BJ (cell line): ENCODE measurements around the gene ALK. TPM values are rescaled to one million over a fixed set of nuclear protein-coding genes. Genes with fewer than 3 reads are reported as not detected.
A peak's percentile ranks its signal among the peaks of the same experiment; 100 is the strongest.

ENCODE experiments used
- CTCF ChIA-PET: fragments of 350-600 bp; formaldehyde crosslinking; extraction: SDS; loops from one replicate; lab custom pipeline; 2021; ENCODE audit warnings: antibody characterized with exemption, inconsistent platforms; lab: Yijun Ruan, JAX
- POLR2A ChIA-PET: fragments of 300-600 bp; sonication (Branson Sonifier 250); formaldehyde crosslinking; extraction: SDS; loops from one replicate; lab custom pipeline; 2021; ENCODE audit warnings: antibody characterized with exemption; lab: Charles Lee
- DNase-seq: peaks from one replicate; pipeline ENCODE4 v3.0.0-alpha.2; 2011; ENCODE audit warnings: low read depth
- H3K27me3 ChIP-seq: 2 replicates; pipeline ENCODE4 v1.6.0; 2011; ENCODE audit warnings: low read length; ENCODE audit not compliant: control insufficient read depth, insufficient read depth
- H3K36me3 ChIP-seq: 2 replicates; pipeline ENCODE4 v1.5.1; 2011; ENCODE audit warnings: low read length; ENCODE audit not compliant: control insufficient read depth, insufficient read depth
- H3K4me3 ChIP-seq: 2 replicates; pipeline ENCODE4 v1.5.1; 2011; ENCODE audit warnings: low read depth, mild to moderate bottlenecking, control low read depth, low read length
- polyA plus RNA-seq: library from polyadenylated mRNA; depleted of rRNA; stranded (reverse); fragments of >200 nt; gene quantifications from 2 replicates; pipeline ENCODE4 v1.2.3, GENCODE V29; 2011
- TF ChIP-seq, protein P1 (sequence below): IDR thresholded peaks from 2 replicates; pipeline ENCODE4 v1.5.1; 2011; ENCODE audit warnings: low read depth, mild to moderate bottlenecking, control low read depth, inconsistent platforms, low read length, moderate library complexity; ENCODE audit not compliant: insufficient read depth

ALK gene
- polyA plus RNA-seq, 1 experiment, result not detected

DNA sequence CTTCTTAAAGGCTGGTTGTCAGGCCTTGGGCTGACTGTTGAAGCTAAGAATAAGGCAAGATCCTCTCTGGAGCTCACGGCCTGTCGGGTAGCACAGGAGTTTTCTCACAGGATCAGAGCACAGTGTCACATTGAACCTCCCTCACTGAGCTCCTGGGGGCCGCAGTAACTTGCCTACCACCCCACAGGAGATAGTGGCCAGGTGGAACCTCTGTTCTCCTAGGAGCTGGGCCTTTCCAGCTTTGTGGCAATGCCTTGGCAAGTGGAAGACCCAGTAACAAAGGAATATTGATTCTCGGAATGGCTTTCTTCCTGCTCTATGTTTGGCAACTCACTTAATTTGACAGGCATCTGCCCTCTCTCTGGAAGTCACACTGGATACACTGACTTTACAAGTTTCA, 1.2 kb upstream of the ALK start:
- no peak overlapping the region for H3K4me3 ChIP-seq
- H3K36me3 ChIP-seq, result no peaks in the 10 kb centered on the region
- ChIA-PET POLR2A (no interaction called here), CTCF (interaction anchor here (0.7 to 6.0 kb wide), 15 partner anchors 9 to 627 kb away, joined by 3 to 59 read pairs (median 5); no protein-coding TSS in a partner anchor)
- TF ChIP-seq, protein P1, sequence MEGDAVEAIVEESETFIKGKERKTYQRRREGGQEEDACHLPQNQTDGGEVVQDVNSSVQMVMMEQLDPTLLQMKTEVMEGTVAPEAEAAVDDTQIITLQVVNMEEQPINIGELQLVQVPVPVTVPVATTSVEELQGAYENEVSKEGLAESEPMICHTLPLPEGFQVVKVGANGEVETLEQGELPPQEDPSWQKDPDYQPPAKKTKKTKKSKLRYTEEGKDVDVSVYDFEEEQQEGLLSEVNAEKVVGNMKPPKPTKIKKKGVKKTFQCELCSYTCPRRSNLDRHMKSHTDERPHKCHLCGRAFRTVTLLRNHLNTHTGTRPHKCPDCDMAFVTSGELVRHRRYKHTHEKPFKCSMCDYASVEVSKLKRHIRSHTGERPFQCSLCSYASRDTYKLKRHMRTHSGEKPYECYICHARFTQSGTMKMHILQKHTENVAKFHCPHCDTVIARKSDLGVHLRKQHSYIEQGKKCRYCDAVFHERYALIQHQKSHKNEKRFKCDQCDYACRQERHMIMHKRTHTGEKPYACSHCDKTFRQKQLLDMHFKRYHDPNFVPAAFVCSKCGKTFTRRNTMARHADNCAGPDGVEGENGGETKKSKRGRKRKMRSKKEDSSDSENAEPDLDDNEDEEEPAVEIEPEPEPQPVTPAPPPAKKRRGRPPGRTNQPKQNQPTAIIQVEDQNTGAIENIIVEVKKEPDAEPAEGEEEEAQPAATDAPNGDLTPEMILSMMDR, result no peak
- DNase-seq, result no peak
- peaks cover 22% of the 10 kb centered on the region for H3K27me3 ChIP-seq

DNA sequence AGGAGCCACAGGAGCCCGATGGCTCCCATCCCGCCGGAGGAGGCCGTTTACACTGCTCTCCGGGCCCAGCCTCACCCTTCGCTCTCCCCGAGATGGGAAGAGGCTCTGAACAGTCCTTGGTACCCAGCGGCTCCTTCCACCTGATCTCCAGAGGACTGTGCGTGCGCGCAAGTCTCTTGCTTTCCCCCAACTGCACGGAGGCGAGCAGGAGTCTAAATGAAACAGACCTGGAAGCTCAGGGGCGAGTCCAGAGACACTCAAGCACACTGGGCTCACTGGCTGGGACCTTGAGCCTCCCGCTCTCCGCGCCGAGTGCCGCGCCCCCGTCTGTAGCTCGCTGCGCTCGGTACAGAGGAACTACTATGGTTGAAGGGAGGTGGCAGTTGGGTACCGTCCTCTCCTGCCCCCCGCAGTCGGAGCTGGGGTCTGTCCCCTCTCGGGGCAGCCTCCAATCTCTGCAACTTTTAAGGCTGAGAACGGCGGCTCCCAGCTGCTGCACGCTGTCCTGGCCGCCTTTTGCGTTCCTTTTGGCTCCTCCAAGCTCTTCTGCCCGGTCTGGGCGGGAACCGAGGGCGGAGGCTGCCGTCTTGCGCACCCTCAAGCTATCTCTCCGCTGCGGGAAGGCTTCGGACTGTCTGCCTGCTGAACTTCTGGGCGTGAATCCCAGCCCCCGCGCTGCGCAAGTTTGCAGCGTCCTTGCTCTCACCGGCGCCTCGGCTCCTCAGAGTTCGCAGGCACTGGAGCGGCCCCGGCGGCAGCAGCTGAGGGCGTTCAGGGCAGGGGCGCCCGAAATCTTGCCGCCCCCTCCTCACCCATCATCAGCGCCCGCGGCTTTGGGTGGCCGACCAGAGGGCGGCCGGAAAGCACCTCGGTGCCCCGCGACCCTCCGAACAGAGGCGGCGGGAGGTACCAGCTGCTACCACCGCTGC, 491 bp downstream of the ALK start:
- CTCF ChIA-PET, result interaction anchor here (1.1 to 6.0 kb wide), 4 partner anchors 8 to 151 kb away, joined by 3 to 59 read pairs (median 4); no protein-coding TSS in a partner anchor
- H3K36me3 ChIP-seq, result no peaks in the 10 kb centered on the region
- peaks cover 22% of the 10 kb centered on the region for H3K27me3 ChIP-seq
- POLR2A ChIA-PET, result interaction anchor here (0.6 kb wide), 1 partner anchor 792 kb away, joined by 7 read pairs; no protein-coding TSS in a partner anchor
- peak overlapping the region; percentile 32; the same call in 1 of the 2 replicates for H3K4me3 ChIP-seq
- TF ChIP-seq, protein P1, result no peak
- DNase-seq, result no peak

DNA sequence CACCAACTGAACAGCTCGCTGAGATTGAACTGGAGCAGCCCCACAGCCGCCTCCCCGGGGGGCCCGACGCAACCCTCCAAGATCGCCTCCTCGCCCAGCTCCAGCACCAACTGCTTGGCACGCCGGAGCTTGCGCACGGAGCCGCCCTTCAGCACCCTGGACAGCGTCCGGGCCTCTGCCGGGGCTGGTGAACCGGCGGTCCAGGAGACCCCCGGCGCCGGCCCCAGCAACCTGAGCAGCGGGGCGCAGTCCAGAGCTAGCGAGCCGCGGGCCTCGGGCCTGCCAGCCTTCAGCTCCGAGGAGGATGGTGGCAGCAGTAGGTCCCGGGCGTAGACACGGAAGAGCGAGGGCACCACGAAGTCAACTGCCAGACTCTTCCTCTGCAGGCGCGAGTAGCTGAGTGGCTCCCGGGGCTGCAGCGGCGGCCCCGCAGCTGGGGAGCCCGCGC, 1.2 kb downstream of the ALK start:
- CTCF ChIA-PET, result interaction anchor here (0.8 to 6.0 kb wide), 4 partner anchors 8 to 152 kb away, joined by 3 to 59 read pairs (median 3); no protein-coding TSS in a partner anchor
- POLR2A ChIA-PET, result no interaction called here
- TF ChIP-seq, protein P1, result no peak
- H3K27me3 ChIP-seq, result peaks cover 22% of the 10 kb centered on the region
- no peak for DNase-seq
- H3K36me3 ChIP-seq, result no peaks in the 10 kb centered on the region
- no peak overlapping the region for H3K4me3 ChIP-seq

DNA sequence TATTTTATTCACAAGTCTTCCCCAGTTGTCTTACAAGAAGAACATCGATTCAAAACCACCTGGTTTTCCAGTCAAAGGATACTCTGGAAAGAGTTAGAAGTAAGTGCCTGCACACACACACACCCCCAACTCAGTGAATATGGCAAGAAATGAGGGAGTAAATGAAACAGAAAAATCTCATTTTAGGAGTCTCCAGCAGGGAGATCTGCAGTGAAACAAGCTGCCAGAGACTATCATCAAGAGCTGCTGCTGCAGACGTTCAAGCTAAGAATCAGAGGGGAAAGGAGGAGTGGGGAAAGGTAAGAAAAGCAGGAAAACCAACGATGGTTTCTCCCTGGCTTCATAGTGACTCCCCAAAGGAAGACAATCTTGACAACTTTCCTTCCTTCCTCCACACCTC, 2.4 kb downstream of the ALK start:
- DNase-seq, result no peak
- H3K4me3 ChIP-seq, result no peak overlapping the region
- H3K36me3 ChIP-seq, result no peaks in the 10 kb centered on the region
- CTCF ChIA-PET, result no interaction called here
- TF ChIP-seq, protein P1, result no peak
- POLR2A ChIA-PET, result no interaction called here
- peaks cover 22% of the 10 kb centered on the region for H3K27me3 ChIP-seq

- Histone ChIP-seq H3K4me3 (no peak overlapping the region), H3K36me3 (no peaks in the 10 kb centered on the region), H3K27me3 (peaks cover 22% of the 10 kb centered on the region)
- no peak for DNase-seq
- TF ChIP-seq, protein P1, result no peak
- ChIA-PET POLR2A (no interaction called here), CTCF (interaction anchor here (1.7 kb wide), 1 partner anchor 15 kb away, joined by 4 read pairs; no protein-coding TSS in a partner anchor)
Measured at GRCh38 chr2:29917781-29918180, 3.6 kb downstream of the ALK start.
